ENCODE results near the gene UBLCP1.

GRCh38 chr5:159224471-159224870 lies 38.6 kb upstream of the UBLCP1 start:
- no peak for TF ChIP-seq CTCF (conservative IDR thresholded peaks at IDR 0.05)
- TF ChIP-seq ZFX (IDR thresholded peaks at IDR 0.05) = no peak
